Astrocyte (in vitro differentiated cells and primary cell): Measurements from ENCODE around the gene QRFP.

Source experiments
- CTCF ChIP-seq: IDR thresholded peaks from 2 replicates; pipeline ENCODE4 v1.5.1; 2011; ENCODE audit warnings: low read depth, mild to moderate bottlenecking, inconsistent platforms, low read length, moderate library complexity; ENCODE audit not compliant: insufficient read depth
- EZH2 ChIP-seq: IDR thresholded peaks from 2 replicates; pipeline ENCODE4 v1.6.1; 2012; ENCODE audit warnings: mild to moderate bottlenecking, low read length, inconsistent platforms; ENCODE audit not compliant: insufficient read depth

- no peak for TF ChIP-seq CTCF
- no peak for TF ChIP-seq EZH2
Measured at GRCh38 chr9:130942084-130942483, 45.5 kb upstream of the QRFP start.
